Prostate gland (tissue), 2 donors: Measurements from ENCODE around the gene CCDC192. TPM values are rescaled to one million over a fixed set of nuclear protein-coding genes. Genes with fewer than 3 reads are reported as not detected.

Experiments
- DNase-seq: peaks from one replicate; pipeline ENCODE4 v3.0.0-alpha.2; 2019; ENCODE audit warnings: low spot score
- H3K27ac ChIP-seq, 2 donors: fragments of 200-600 bp; sonication (generic); 2 replicates each; pipeline ENCODE4 v1.5.1; 2017 to 2019
- H3K27me3 ChIP-seq: fragments of 200-600 bp; sonication (generic); replicated peaks from 2 replicates; pipeline ENCODE4 v1.5.1; 2019; ENCODE audit not compliant: insufficient read depth
- H3K36me3 ChIP-seq, 2 donors: fragments of 200-600 bp; sonication (generic); 1 replicate in 1 of 2; 2 replicates in 1 of 2; pipeline versions ENCODE4 v1.5.1 to v1.8.1; 2017 to 2019
- H3K4me1 ChIP-seq: fragments of 200-600 bp; sonication (generic); replicated peaks from 2 replicates; pipeline ENCODE4 v1.5.1; 2019
- H3K4me3 ChIP-seq, 2 donors: fragments of 200-600 bp; sonication (generic); 2 replicates each; pipeline ENCODE4 v1.5.1; 2017 to 2019
- H3K9me3 ChIP-seq: fragments of 200-600 bp; sonication (generic); 2 replicates; pipeline ENCODE4 v1.5.1; 2017
- POLR2A ChIP-seq: fragments of 450-650 bp; IDR thresholded peaks from one replicate; pipeline ENCODE4 v1.6.1; 2016; ENCODE audit warnings: antibody characterized with exemption, mild to moderate bottlenecking
- POLR2AphosphoS5 ChIP-seq: sonication (generic); formaldehyde crosslinking; IDR thresholded peaks from one replicate; pipeline ENCODE4 v1.6.1; 2017; ENCODE audit warnings: antibody characterized with exemption
- WGBS: methylation state at CpG from one replicate; pipeline ENCODE4 v1.1.5; 2018; 5-methylcytosine and 5-hydroxymethylcytosine counted together
- intact Hi-C: fragments of 100-400 bp; cut with DNase I; formaldehyde crosslinking; loops from one replicate; pipeline ENCODE4 v1.14.2; 2022
- total RNA-seq, 2 donors: library from RNA; depleted of rRNA; stranded (reverse); fragments of >200 nt; gene quantifications; one replicate each; pipeline ENCODE4 v1.1.0, GENCODE V29; 2016
- TF ChIP-seq, protein P1 (sequence below), 4 experiments: fragments of 200-600 bp in 2 of 4; fragments of 450-650 bp in 2 of 4; sonication (generic) in 2 of 4; IDR thresholded peaks; 1 replicate in 3 of 4; 2 replicates in 1 of 4; pipeline ENCODE4 v1.5.1; 2016 to 2019; ENCODE audit warnings: antibody characterized with exemption in 4 of 4, mild to moderate bottlenecking in 2 of 4, moderate library complexity in 2 of 4

CCDC192 gene
- total RNA-seq, 2 donors from 2014 or later = not detected

DNA sequence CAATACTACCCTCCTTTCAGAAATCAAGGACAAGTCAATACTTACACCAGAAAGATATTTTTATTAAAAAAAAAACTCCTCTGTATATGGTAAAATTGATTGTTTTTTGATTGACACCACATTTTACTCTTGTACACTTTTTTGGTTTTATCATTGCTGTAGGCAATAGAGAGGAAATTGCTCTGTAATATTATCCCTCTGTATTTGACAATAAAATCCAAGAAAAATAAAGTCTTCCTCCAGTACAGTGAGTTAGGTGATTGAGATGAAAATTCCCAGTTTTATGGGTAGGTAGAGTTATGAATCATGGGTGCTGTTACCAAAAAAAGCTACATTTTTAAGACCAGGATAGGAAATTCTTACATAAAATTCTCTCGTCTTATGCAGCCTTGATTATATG, 22.6 kb upstream of the CCDC192 start:
- no peaks in the 10 kb centered on the region for H3K9me3 ChIP-seq
- WGBS = 82% methylated on average over 1 of the region's 1 CpG
- no peak for DNase-seq
- intact Hi-C loops = no loop called here
- H3K27ac ChIP-seq = no peak overlapping the region
- no peak overlapping the region for H3K4me3 ChIP-seq
- H3K27me3 ChIP-seq = no peaks in the 10 kb centered on the region
- no peaks in the 10 kb centered on the region for H3K36me3 ChIP-seq
- H3K4me1 ChIP-seq = no peaks in the 10 kb centered on the region
- TF ChIP-seq POLR2A (no peak), POLR2AphosphoS5 (no peak)
- TF ChIP-seq, protein P1, sequence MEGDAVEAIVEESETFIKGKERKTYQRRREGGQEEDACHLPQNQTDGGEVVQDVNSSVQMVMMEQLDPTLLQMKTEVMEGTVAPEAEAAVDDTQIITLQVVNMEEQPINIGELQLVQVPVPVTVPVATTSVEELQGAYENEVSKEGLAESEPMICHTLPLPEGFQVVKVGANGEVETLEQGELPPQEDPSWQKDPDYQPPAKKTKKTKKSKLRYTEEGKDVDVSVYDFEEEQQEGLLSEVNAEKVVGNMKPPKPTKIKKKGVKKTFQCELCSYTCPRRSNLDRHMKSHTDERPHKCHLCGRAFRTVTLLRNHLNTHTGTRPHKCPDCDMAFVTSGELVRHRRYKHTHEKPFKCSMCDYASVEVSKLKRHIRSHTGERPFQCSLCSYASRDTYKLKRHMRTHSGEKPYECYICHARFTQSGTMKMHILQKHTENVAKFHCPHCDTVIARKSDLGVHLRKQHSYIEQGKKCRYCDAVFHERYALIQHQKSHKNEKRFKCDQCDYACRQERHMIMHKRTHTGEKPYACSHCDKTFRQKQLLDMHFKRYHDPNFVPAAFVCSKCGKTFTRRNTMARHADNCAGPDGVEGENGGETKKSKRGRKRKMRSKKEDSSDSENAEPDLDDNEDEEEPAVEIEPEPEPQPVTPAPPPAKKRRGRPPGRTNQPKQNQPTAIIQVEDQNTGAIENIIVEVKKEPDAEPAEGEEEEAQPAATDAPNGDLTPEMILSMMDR (IDR thresholded peaks at IDR 0.05) = no peak

DNA sequence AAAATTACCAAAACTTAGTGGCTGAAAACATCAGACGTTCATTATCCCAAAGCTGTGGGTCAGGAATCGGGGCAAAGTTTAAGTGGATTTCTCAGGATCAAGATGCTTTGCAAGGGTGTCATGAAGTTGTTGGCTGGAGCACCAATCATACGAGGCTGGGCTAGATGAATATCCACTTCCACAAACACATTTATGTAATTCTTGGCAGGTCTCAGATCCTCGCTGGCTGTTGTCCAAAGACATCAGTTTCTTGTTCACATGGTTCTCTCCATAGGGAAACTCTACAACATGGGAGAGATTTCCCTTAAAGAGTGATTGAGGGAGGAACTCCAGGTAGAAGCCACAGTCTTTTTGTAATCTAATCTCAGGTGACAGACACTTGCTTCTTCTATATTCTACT, 20.2 kb upstream of the CCDC192 start:
- intact Hi-C loops = no loop called here
- H3K4me3 ChIP-seq = no peak overlapping the region
- 58% methylated on average over 4 of the region's 4 CpGs for WGBS
- H3K36me3 ChIP-seq = no peaks in the 10 kb centered on the region
- H3K27ac ChIP-seq = no peak overlapping the region
- DNase-seq = no peak
- H3K9me3 ChIP-seq = no peaks in the 10 kb centered on the region
- no peaks in the 10 kb centered on the region for H3K27me3 ChIP-seq
- H3K4me1 ChIP-seq = no peaks in the 10 kb centered on the region
- TF ChIP-seq POLR2AphosphoS5 (no peak), POLR2A (no peak)
- TF ChIP-seq, protein P1 (IDR thresholded peaks at IDR 0.05) = no peak

DNA sequence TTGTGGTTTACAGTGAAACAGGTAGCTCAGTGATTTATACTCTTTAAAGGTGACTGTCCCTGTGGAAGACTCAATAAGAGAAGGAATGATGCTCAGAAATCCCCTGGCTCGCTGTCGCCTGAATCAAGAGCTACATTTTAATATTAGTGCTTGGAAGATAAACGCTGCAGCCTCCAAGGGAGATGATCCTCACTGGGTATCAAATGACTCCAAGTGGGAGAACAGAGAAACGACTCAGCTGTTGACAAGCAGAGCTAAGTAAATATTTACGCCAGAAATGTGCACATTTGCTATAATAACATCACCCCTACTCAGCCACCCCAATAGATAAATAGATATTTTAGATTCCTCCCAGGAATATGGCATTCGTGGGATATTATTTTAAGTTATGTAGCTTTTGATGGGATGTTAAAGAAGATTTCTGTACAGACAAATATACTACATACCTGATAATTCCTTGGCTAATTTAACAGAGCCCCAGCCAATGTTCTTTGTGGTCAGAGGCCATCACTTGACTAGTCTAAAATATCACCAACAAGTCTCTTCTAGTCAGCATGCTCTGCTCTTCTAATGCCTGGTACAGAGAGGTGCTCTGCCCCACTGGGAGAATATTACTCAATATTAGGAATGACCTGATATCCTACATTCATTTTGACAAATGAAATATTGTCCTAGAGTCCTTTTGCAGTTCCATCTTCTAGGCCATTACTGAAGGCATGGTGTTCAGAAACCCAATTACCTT, 18.3 kb upstream of the CCDC192 start:
- H3K4me1 ChIP-seq = no peaks in the 10 kb centered on the region
- no peak overlapping the region for H3K27ac ChIP-seq
- H3K9me3 ChIP-seq = no peaks in the 10 kb centered on the region
- H3K27me3 ChIP-seq = no peaks in the 10 kb centered on the region
- no peak overlapping the region for H3K4me3 ChIP-seq
- DNase-seq = no peak
- WGBS = 57% methylated on average over 6 of the region's 6 CpGs
- intact Hi-C loops = no loop called here
- no peaks in the 10 kb centered on the region for H3K36me3 ChIP-seq
- no peak for TF ChIP-seq POLR2A
- no peak for TF ChIP-seq POLR2AphosphoS5
- TF ChIP-seq, protein P1 (IDR thresholded peaks at IDR 0.05) = no peak

DNA sequence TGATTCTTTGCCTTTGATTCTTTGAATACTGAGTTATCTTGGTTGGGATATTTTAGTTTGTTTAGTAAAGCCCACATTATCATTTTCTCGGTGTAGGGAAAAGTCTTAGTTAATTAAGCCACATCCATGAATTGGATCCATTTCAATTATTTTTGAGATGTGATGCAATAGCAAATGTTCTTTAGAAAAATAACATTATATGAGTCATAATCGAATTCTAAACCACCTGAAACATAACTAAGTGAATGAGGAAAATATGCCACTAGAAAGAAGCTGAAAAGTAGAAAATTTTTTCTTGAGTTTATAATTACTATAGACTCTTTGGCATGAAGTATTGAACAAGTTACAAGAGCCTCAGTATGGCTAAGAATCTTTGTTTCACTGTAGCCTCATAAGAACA, 17.5 kb upstream of the CCDC192 start:
- intact Hi-C loops = no loop called here
- H3K9me3 ChIP-seq = no peaks in the 10 kb centered on the region
- no peaks in the 10 kb centered on the region for H3K4me1 ChIP-seq
- no peak overlapping the region for H3K27ac ChIP-seq
- H3K36me3 ChIP-seq = no peaks in the 10 kb centered on the region
- no peak for DNase-seq
- no peak overlapping the region for H3K4me3 ChIP-seq
- TF ChIP-seq, protein P1 (IDR thresholded peaks at IDR 0.05) = no peak
- TF ChIP-seq POLR2AphosphoS5 = no peak
- TF ChIP-seq POLR2A = no peak
- no peaks in the 10 kb centered on the region for H3K27me3 ChIP-seq
- 77% methylated on average over 2 of the region's 2 CpGs for WGBS

DNA sequence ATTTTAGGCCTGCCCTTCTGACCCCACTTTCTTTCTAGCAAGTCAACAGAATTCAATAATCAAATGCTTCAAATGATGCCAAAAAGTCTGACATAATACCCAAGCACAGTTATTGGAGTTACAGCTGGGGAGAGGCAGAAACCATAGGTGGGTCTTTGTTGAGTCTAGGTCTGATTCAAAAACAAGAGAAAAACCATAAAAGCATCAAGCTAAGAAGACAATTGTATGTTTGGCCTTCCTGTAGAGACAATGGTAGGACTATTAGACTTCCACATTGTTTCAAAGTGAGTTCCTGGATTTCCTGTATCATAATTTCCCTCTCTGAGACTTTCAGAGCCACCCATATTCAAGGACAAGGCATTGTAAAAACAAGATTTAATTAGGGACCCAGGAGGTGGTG, 16.8 kb upstream of the CCDC192 start:
- no peaks in the 10 kb centered on the region for H3K9me3 ChIP-seq
- no peak for DNase-seq
- no peak overlapping the region for H3K27ac ChIP-seq
- no peaks in the 10 kb centered on the region for H3K4me1 ChIP-seq
- no peaks in the 10 kb centered on the region for H3K36me3 ChIP-seq
- no peak overlapping the region for H3K4me3 ChIP-seq
- TF ChIP-seq, protein P1 (IDR thresholded peaks at IDR 0.05) = no peak
- no peak for TF ChIP-seq POLR2AphosphoS5
- TF ChIP-seq POLR2A = no peak
- intact Hi-C loops = no loop called here
- no peaks in the 10 kb centered on the region for H3K27me3 ChIP-seq
